ENCODE results near the gene RAB27B. TPM values are rescaled to one million over a fixed set of nuclear protein-coding genes. Genes with fewer than 3 reads are reported as not detected.

The RAB27B gene
- total RNA-seq, 2 experiments from 2014 or later, result 2.4 to 2.5 TPM

- Mint-ChIP-seq H3K27me3 (no peaks in the 10 kb centered on the region), H3K4me1 (ENCODE audit: low read depth) (peaks cover 18% of the 10 kb centered on the region), H3K9me3 (no peaks in the 10 kb centered on the region), H3K4me3 (no peak overlapping the region), H3K27ac (no peak overlapping the region), H3K36me3 (ENCODE audit: low read depth) (peaks cover 6% of the 10 kb centered on the region)
- Histone ChIP-seq H3K4me3 (ENCODE audit: low read length) (no peak overlapping the region), H3K36me3 (ENCODE audit: insufficient read depth, low read length) (no peaks in the 10 kb centered on the region), H3K4me1 (ENCODE audit: insufficient read depth, low read length) (no peaks in the 10 kb centered on the region), H3K9me3 (ENCODE audit: control insufficient read depth in 1 of 2, insufficient read depth in 1 of 2, low read length in 2 of 2) (no peaks in the 10 kb centered on the region), H3K27me3 (ENCODE audit: control insufficient read depth in 1 of 2, insufficient read depth in 2 of 2, low read length in 2 of 2) (no peaks in the 10 kb centered on the region), H3K27ac (ENCODE audit: low read depth in 1 of 2, low read length in 2 of 2) (no peak overlapping the region)
- intact Hi-C loops (cut with DNase I, micrococcal nuclease), result no loop called here
- DNase-seq (no peak), ATAC-seq (ENCODE audit: poor library complexity) (no peak)
- POLR2A ChIA-PET, result no interaction called here
- TF ChIP-seq, protein P1, sequence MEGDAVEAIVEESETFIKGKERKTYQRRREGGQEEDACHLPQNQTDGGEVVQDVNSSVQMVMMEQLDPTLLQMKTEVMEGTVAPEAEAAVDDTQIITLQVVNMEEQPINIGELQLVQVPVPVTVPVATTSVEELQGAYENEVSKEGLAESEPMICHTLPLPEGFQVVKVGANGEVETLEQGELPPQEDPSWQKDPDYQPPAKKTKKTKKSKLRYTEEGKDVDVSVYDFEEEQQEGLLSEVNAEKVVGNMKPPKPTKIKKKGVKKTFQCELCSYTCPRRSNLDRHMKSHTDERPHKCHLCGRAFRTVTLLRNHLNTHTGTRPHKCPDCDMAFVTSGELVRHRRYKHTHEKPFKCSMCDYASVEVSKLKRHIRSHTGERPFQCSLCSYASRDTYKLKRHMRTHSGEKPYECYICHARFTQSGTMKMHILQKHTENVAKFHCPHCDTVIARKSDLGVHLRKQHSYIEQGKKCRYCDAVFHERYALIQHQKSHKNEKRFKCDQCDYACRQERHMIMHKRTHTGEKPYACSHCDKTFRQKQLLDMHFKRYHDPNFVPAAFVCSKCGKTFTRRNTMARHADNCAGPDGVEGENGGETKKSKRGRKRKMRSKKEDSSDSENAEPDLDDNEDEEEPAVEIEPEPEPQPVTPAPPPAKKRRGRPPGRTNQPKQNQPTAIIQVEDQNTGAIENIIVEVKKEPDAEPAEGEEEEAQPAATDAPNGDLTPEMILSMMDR (IDR thresholded peaks at IDR 0.05), result no peak
- CTCF ChIA-PET, result interaction anchor here (1.0 kb wide), 2 partner anchors 11 to 23 kb away, joined by 3 to 4 read pairs; no protein-coding TSS in a partner anchor
Measured at GRCh38 chr18:54857499-54857898, 29.2 kb downstream of the RAB27B start.

DNA sequence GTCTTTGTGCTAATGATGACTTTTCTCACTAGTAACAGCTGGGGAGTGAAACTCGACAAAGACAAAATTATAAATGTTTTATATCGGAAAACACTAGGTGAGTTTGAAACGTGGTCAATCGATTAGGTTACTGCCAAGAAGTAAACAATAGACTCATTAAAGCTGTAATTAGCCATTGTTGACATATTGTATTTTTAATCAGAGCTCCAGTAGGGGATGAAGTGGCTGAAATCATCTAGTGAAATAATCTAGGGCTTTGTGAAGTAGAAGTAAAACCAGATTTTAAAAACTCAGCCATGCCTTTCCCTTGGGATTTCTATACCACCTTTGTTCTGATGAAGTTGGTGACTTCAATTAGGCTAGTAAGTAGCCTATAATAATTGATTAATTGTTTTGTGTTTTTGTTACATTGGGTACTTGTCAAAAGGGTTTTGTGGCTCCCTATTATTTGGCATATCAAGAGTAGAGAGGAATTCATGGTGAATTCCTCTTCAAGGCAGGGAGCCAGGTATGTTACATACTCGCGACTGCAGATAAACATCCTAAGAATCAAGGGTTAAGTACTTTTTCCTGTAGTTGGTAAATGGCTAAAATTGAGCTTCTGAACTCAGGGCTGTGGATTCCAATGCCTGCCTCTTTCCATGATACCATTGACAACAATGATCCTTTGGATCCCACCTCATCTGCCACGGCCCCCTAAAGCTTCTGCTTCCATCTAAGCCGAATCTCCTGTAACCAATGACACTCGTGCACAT, 31.6 kb downstream of the RAB27B start:
- no peak overlapping the region for H3K4me3 Mint-ChIP-seq
- no peaks in the 10 kb centered on the region for H3K9me3 Mint-ChIP-seq

DNA sequence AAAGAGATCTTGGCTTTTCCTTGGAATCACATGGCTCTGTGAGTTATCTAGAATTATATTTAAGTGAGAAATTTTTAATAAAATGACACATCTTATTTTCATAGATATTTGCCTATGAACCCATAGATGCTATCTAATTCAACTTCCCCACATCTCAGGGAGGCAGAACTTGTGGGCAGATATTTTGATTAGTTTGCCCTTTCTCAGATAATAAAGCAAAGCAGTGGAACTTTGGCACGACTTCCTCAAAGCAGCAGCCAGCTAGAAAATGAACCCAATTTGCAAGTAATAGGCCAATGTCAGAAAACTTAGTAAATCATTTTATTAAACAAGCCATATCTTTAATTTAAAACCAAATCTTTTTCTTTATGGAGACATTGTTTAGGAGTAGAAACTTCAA, 32.7 kb downstream of the RAB27B start:
- intact Hi-C loops (cut with DNase I, micrococcal nuclease), result no loop called here
- Histone ChIP-seq H3K27ac (ENCODE audit: low read depth in 1 of 2, low read length in 2 of 2) (no peak overlapping the region), H3K9me3 (ENCODE audit: control insufficient read depth in 1 of 2, insufficient read depth in 1 of 2, low read length in 2 of 2) (no peaks in the 10 kb centered on the region), H3K4me1 (ENCODE audit: insufficient read depth, low read length) (no peaks in the 10 kb centered on the region), H3K4me3 (ENCODE audit: low read length) (no peak overlapping the region), H3K27me3 (ENCODE audit: control insufficient read depth in 1 of 2, insufficient read depth in 2 of 2, low read length in 2 of 2) (no peaks in the 10 kb centered on the region), H3K36me3 (ENCODE audit: insufficient read depth, low read length) (no peaks in the 10 kb centered on the region)
- ChIA-PET CTCF (no interaction called here), POLR2A (no interaction called here)
- ATAC-seq (ENCODE audit: poor library complexity) (no peak), DNase-seq (no peak)
- Mint-ChIP-seq H3K9me3 (no peaks in the 10 kb centered on the region), H3K27me3 (no peaks in the 10 kb centered on the region), H3K4me1 (ENCODE audit: low read depth) (peaks cover 4% of the 10 kb centered on the region), H3K36me3 (ENCODE audit: low read depth) (peaks cover 6% of the 10 kb centered on the region), H3K27ac (no peak overlapping the region), H3K4me3 (no peak overlapping the region)
- TF ChIP-seq, protein P1 (IDR thresholded peaks at IDR 0.05), result no peak

More for the DNA sequence above, 31.6 kb downstream of the RAB27B start:
- Histone ChIP-seq H3K4me1 (ENCODE audit: insufficient read depth, low read length) (no peaks in the 10 kb centered on the region), H3K27ac (ENCODE audit: low read depth in 1 of 2, low read length in 2 of 2) (no peak overlapping the region), H3K27me3 (ENCODE audit: control insufficient read depth in 1 of 2, insufficient read depth in 2 of 2, low read length in 2 of 2) (no peaks in the 10 kb centered on the region), H3K9me3 (ENCODE audit: control insufficient read depth in 1 of 2, insufficient read depth in 1 of 2, low read length in 2 of 2) (no peaks in the 10 kb centered on the region), H3K36me3 (ENCODE audit: insufficient read depth, low read length) (no peaks in the 10 kb centered on the region), H3K4me3 (ENCODE audit: low read length) (no peak overlapping the region)
- Mint-ChIP-seq H3K36me3 (ENCODE audit: low read depth) (peaks cover 6% of the 10 kb centered on the region), H3K27me3 (no peaks in the 10 kb centered on the region), H3K27ac (no peak overlapping the region), H3K4me1 (ENCODE audit: low read depth) (peaks cover 4% of the 10 kb centered on the region)
- intact Hi-C loops (cut with DNase I, micrococcal nuclease), result no loop called here
- CTCF ChIA-PET, result interaction anchor here (0.6 kb wide), 1 partner anchor 629 kb away, joined by 3 read pairs; no protein-coding TSS in a partner anchor
- TF ChIP-seq, protein P1 (IDR thresholded peaks at IDR 0.05), result no peak
- DNase-seq (no peak), ATAC-seq (ENCODE audit: poor library complexity) (no peak)
- POLR2A ChIA-PET, result no interaction called here

All from CD4-positive, alpha-beta T cell (primary cell).